Endodermal cell (in vitro differentiated cells): Measurements from ENCODE around the gene BLOC1S1. TPM values are rescaled to one million over a fixed set of nuclear protein-coding genes. Genes with fewer than 3 reads are reported as not detected.
"Not testable (repeated sequence)": the region's sequence is repeated elsewhere in the genome, so short reads cannot be mapped to it uniquely, and the experiment has no call there.

Experiments
- DNase-seq: peaks from one replicate; pipeline ENCODE4 v3.0.0-alpha.2; 2017
- H3K27ac ChIP-seq: 2 replicates; pipeline ENCODE4 v1.5.1; 2013; ENCODE audit warnings: mild to moderate bottlenecking, low read depth, low read length, moderate library complexity
- H3K27me3 ChIP-seq: 2 replicates; pipeline ENCODE4 v1.6.1; 2013; ENCODE audit warnings: mild to moderate bottlenecking, low read length, moderate library complexity; ENCODE audit not compliant: insufficient read depth, control insufficient read depth, poor library complexity, severe bottlenecking
- H3K36me3 ChIP-seq: 2 replicates; pipeline ENCODE4 v1.7.0; 2013; ENCODE audit warnings: mild to moderate bottlenecking, low read length, moderate library complexity; ENCODE audit not compliant: control insufficient read depth, insufficient read depth
- H3K4me1 ChIP-seq: one replicate; pipeline ENCODE4 v1.7.0; 2013; ENCODE audit warnings: low read length; ENCODE audit not compliant: control insufficient read depth, insufficient read depth
- H3K4me3 ChIP-seq: 2 replicates; pipeline ENCODE4 v1.5.1; 2013; ENCODE audit warnings: mild to moderate bottlenecking, low read length, moderate library complexity
- H3K9ac ChIP-seq: 2 replicates; pipeline ENCODE4 v1.6.1; 2013; ENCODE audit warnings: mild to moderate bottlenecking, low read length, moderate library complexity; ENCODE audit not compliant: poor library complexity, severe bottlenecking; ENCODE audit errors: extremely low read depth
- H3K9me3 ChIP-seq: 2 replicates; pipeline ENCODE4 v1.6.1; 2013; ENCODE audit warnings: mild to moderate bottlenecking, low read length, moderate library complexity; ENCODE audit not compliant: control insufficient read depth
- H3K27ac Mint-ChIP-seq: 2 replicates; pipeline ENCODE4 v1.8.0; 2020; ENCODE audit warnings: mixed read lengths
- H3K27me3 Mint-ChIP-seq: 2 replicates; pipeline ENCODE4 v1.8.0; 2021; ENCODE audit warnings: mild to moderate bottlenecking, mixed read lengths; ENCODE audit not compliant: insufficient read depth
- H3K36me3 Mint-ChIP-seq: 2 replicates; pipeline ENCODE4 v1.8.0; 2020; ENCODE audit warnings: low read depth, mixed read lengths
- H3K4me1 Mint-ChIP-seq: 2 replicates; pipeline ENCODE4 v1.8.0; 2020; ENCODE audit warnings: mixed read lengths
- H3K4me3 Mint-ChIP-seq: 2 replicates; pipeline ENCODE4 v1.8.0; 2020; ENCODE audit warnings: mild to moderate bottlenecking, moderate library complexity, mixed read lengths
- H3K9me3 Mint-ChIP-seq: 2 replicates; pipeline ENCODE4 v1.8.0; 2020; ENCODE audit warnings: mild to moderate bottlenecking, mixed read lengths
- WGBS, 2 experiments: methylation state at CpG; one replicate each; pipeline versions ENCODE4 v1.1.5 to v1.1.7; 2013; ENCODE audit warnings: missing lambda C conversion rate in 2 of 2, mixed read lengths in 1 of 2; ENCODE audit not compliant: insufficient coverage in 1 of 2, insufficient read length in 1 of 2; 5-methylcytosine and 5-hydroxymethylcytosine counted together
- total RNA-seq, 2 donors: library from RNA; stranded (reverse); fragmentation: NEBNext Ultra II Directional in 1 of 2; extraction: Animal tissue kit (Norgen Biotek cat#: 25700) in 1 of 2; gene quantifications; 2 replicates in 1 of 2; 3 replicates in 1 of 2; pipeline ENCODE4 v1.2.1, GENCODE V29; 2021
- TF ChIP-seq, protein P1 (sequence below): fragments of 200-600 bp; sonication (generic); conservative IDR thresholded peaks from 2 replicates; pipeline ENCODE4 v1.5.0; 2021; ENCODE audit warnings: antibody characterized with exemption, mild to moderate bottlenecking

Gene BLOC1S1
- total RNA-seq, 2 donors from 2014 or later, result 95.1 to 102 TPM

DNA sequence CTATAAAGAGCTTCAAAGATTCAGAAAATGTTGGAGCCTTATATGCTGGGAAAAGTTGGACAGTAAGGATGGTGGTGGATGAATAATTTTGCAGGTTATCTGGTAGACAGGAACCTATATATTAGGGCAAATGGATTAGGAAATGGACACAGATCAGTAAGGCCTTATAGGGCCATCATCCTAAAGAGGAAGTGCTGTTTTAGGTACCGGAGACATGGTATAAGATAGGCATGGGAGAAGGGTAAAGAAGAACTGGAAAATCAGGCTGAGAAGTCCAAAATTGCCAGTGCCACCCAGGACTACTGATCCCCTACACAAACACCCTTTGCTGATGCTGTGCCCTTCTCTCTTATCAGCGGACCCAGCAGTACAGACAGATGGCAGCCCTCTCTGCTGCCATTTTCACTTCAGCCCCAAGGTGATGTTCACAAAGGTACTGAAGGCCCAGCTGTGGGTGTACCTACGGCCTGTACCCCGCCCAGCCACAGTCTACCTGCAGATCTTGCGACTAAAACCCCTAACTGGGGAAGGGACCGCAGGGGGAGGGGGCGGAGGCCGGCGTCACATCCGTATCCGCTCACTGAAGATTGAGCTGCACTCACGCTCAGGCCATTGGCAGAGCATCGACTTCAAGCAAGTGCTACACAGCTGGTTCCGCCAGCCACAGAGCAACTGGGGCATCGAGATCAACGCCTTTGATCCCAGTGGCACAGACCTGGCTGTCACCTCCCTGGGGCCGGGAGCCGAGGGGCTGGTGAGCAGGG, 32.6 kb downstream of the BLOC1S1 start:
- peak; percentile 45 for DNase-seq
- no peak overlapping the region for H3K4me3 Mint-ChIP-seq
- H3K27ac ChIP-seq, result no peak overlapping the region
- no peaks in the 10 kb centered on the region for H3K27me3 Mint-ChIP-seq
- H3K4me1 ChIP-seq, result peaks cover 3% of the 10 kb centered on the region
- WGBS, 2 experiments, result 94 to 97% methylated on average over 14 to 18 of the region's 18 CpGs
- H3K9me3 Mint-ChIP-seq, result no peaks in the 10 kb centered on the region
- TF ChIP-seq, protein P1, sequence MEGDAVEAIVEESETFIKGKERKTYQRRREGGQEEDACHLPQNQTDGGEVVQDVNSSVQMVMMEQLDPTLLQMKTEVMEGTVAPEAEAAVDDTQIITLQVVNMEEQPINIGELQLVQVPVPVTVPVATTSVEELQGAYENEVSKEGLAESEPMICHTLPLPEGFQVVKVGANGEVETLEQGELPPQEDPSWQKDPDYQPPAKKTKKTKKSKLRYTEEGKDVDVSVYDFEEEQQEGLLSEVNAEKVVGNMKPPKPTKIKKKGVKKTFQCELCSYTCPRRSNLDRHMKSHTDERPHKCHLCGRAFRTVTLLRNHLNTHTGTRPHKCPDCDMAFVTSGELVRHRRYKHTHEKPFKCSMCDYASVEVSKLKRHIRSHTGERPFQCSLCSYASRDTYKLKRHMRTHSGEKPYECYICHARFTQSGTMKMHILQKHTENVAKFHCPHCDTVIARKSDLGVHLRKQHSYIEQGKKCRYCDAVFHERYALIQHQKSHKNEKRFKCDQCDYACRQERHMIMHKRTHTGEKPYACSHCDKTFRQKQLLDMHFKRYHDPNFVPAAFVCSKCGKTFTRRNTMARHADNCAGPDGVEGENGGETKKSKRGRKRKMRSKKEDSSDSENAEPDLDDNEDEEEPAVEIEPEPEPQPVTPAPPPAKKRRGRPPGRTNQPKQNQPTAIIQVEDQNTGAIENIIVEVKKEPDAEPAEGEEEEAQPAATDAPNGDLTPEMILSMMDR, result no peak
- H3K4me1 Mint-ChIP-seq, result peaks cover 35% of the 10 kb centered on the region
- H3K9ac ChIP-seq, result no peak overlapping the region
- no peak overlapping the region for H3K4me3 ChIP-seq
- no peaks in the 10 kb centered on the region for H3K27me3 ChIP-seq
- H3K9me3 ChIP-seq, result no peaks in the 10 kb centered on the region
- H3K36me3 ChIP-seq, result peaks cover 66% of the 10 kb centered on the region
- peaks cover 50% of the 10 kb centered on the region for H3K36me3 Mint-ChIP-seq
- H3K27ac Mint-ChIP-seq, result no peak overlapping the region

DNA sequence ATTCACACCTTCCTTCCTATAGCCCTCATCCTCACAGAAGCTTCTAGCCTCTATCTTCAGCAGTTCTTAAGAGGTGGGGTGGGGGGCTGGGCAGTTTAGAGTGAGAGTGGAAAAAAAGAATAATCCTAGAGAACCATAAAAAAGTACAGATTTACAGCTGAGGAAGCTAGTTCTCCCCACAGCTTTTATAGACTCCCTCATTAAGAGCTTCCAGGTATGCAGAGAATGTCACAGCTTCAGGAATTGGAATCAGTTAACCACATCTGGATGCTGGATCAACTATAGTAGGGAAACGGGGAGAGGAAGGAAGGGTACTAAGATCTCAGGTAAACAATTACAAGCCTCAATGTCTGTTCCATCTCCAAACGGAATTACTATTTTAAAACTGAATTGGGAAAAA, 39.4 kb downstream of the BLOC1S1 start:
- Mint-ChIP-seq H3K4me1 (peaks cover 42% of the 10 kb centered on the region), H3K27ac (peak overlapping the region; percentile 64), H3K4me3 (no peak overlapping the region), H3K9me3 (peaks cover 10% of the 10 kb centered on the region), H3K27me3 (no peaks in the 10 kb centered on the region), H3K36me3 (peaks cover 71% of the 10 kb centered on the region)
- Histone ChIP-seq H3K9me3 (peaks cover 16% of the 10 kb centered on the region), H3K4me3 (no peak overlapping the region), H3K9ac (peak overlapping the region; percentile 41), H3K27ac (peak overlapping the region; percentile 28), H3K36me3 (peaks cover 86% of the 10 kb centered on the region), H3K4me1 (peaks cover 29% of the 10 kb centered on the region), H3K27me3 (no peaks in the 10 kb centered on the region)
- 66 to 94% methylated on average over 2 of the region's 2 CpGs for WGBS, 2 experiments
- DNase-seq, result no peak
- TF ChIP-seq, protein P1, result no peak

DNA sequence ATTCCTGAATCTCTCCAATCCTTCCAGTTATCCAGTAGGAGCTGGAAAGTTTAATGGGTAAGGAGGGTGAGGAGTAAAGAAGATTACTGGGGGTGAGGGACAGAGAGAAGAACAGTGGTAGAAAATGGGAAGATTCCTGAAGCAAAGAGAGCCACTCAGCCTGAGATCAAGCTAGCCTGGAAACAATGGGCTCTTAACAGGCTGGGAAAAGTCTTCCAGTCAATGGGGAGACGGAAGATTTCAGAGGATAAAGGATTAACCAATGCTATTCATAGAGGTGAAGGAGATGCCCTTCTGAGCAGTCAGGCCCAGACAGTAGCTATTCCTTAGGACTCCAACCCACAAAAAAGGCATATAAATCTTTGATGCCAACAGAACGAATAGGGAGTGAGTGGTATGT, 41.9 kb downstream of the BLOC1S1 start:
- H3K36me3 ChIP-seq, result peaks cover 77% of the 10 kb centered on the region
- Mint-ChIP-seq H3K4me1 (peaks cover 50% of the 10 kb centered on the region), H3K4me3 (no peak overlapping the region), H3K27ac (peak overlapping the region; percentile 91), H3K36me3 (peaks cover 68% of the 10 kb centered on the region), H3K9me3 (peaks cover 13% of the 10 kb centered on the region), H3K27me3 (no peaks in the 10 kb centered on the region)
- no peak overlapping the region for H3K4me3 ChIP-seq
- H3K9ac ChIP-seq, result no peak overlapping the region
- WGBS, 2 experiments, result 54 to 57% methylated on average over 1 to 2 of the region's 2 CpGs
- DNase-seq, result no peak
- peak overlapping the region; percentile 50 for H3K27ac ChIP-seq
- no peaks in the 10 kb centered on the region for H3K27me3 ChIP-seq
- H3K9me3 ChIP-seq, result peaks cover 22% of the 10 kb centered on the region
- TF ChIP-seq, protein P1, result no peak
- H3K4me1 ChIP-seq, result peaks cover 32% of the 10 kb centered on the region

DNA sequence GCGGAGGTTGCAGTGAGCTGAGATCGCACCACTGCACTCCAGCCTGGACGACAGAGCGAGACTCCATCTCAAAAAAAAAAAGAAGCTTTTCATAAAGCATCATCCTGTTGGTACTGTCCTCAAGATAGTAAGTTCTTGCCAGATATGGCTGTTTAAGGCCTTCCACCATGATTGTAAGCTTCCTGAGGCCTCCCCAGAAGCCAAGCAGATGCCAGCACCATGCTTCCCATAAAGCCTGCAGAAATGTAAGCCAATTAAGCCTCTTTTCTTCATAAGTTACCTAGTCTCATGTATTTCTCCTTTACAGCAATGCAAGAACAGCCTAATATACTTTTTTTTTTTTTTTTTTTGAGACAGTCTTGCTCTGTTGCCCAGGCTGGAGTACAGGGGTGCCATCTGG, 42.7 kb downstream of the BLOC1S1 start:
- peaks cover 22% of the 10 kb centered on the region for H3K9me3 ChIP-seq
- H3K4me3 Mint-ChIP-seq, H3K27ac ChIP-seq, H3K27ac Mint-ChIP-seq, H3K27me3 Mint-ChIP-seq, H3K9ac ChIP-seq, H3K4me3 ChIP-seq, H3K27me3 ChIP-seq, DNase-seq: not testable (repeated sequence)
- Mint-ChIP-seq H3K4me1 (peaks cover 52% of the 10 kb centered on the region), H3K9me3 (peaks cover 13% of the 10 kb centered on the region), H3K36me3 (peaks cover 69% of the 10 kb centered on the region)
- H3K4me1 ChIP-seq, result peaks cover 34% of the 10 kb centered on the region
- 80 to 98% methylated on average over 4 of the region's 4 CpGs for WGBS, 2 experiments
- H3K36me3 ChIP-seq, result peaks cover 74% of the 10 kb centered on the region
